Activated naive CD4-positive, alpha-beta T cell treated with Interleukin-2 at 50 U/mL for 16 hours (primary cell): ENCODE data around the gene RECK.

Experiments
- DNase-seq: peaks from one replicate; pipeline ENCODE4 v3.0.0-alpha.2; 2020

RECK gene

GRCh38 chr9:36029765-36030528, 6.8 kb upstream of the RECK start:
- DNase-seq = no peak

GRCh38 chr9:36030871-36031270, 5.8 kb upstream of the RECK start:
- DNase-seq = no peak

- no peak for DNase-seq
Measured at GRCh38 chr9:36031774-36032555, 4.7 kb upstream of the RECK start.

- no peak for DNase-seq
Measured at GRCh38 chr9:36033788-36034187, 2.9 kb upstream of the RECK start.

- no peak for DNase-seq
Measured at GRCh38 chr9:36034234-36034633, 2.5 kb upstream of the RECK start.

GRCh38 chr9:36035006-36035405, 1.7 kb upstream of the RECK start:
- no peak for DNase-seq

- DNase-seq = no peak
Measured at GRCh38 chr9:36036253-36036779, 397 bp upstream of the RECK start.

GRCh38 chr9:36037549-36038122, 923 bp downstream of the RECK start:
- DNase-seq = no peak

GRCh38 chr9:36039121-36039520, 2.4 kb downstream of the RECK start:
- no peak for DNase-seq

GRCh38 chr9:36039696-36040095, 3.0 kb downstream of the RECK start:
- no peak for DNase-seq

GRCh38 chr9:36040271-36040925, 3.7 kb downstream of the RECK start:
- no peak for DNase-seq

GRCh38 chr9:36041506-36041905, 4.8 kb downstream of the RECK start:
- no peak for DNase-seq

- no peak for DNase-seq
Measured at GRCh38 chr9:36045610-36046009, 8.9 kb downstream of the RECK start.

GRCh38 chr9:36046923-36047322, 10.2 kb downstream of the RECK start:
- no peak for DNase-seq

GRCh38 chr9:36049408-36049807, 12.7 kb downstream of the RECK start:
- no peak for DNase-seq

GRCh38 chr9:36050476-36050875, 13.8 kb downstream of the RECK start:
- DNase-seq = no peak

GRCh38 chr9:36051317-36051716, 14.6 kb downstream of the RECK start:
- no peak for DNase-seq

GRCh38 chr9:36053971-36054370, 17.3 kb downstream of the RECK start:
- DNase-seq = no peak

- DNase-seq = no peak
Measured at GRCh38 chr9:36056896-36057295, 20.2 kb downstream of the RECK start.

GRCh38 chr9:36063804-36064447, 27.2 kb downstream of the RECK start:
- DNase-seq = no peak

- no peak for DNase-seq
Measured at GRCh38 chr9:36064448-36065037, 27.8 kb downstream of the RECK start.

- no peak for DNase-seq
Measured at GRCh38 chr9:36074055-36074454, 37.3 kb downstream of the RECK start.
